ENCODE measurements around the gene CTDP1.

Gene CTDP1

DNA sequence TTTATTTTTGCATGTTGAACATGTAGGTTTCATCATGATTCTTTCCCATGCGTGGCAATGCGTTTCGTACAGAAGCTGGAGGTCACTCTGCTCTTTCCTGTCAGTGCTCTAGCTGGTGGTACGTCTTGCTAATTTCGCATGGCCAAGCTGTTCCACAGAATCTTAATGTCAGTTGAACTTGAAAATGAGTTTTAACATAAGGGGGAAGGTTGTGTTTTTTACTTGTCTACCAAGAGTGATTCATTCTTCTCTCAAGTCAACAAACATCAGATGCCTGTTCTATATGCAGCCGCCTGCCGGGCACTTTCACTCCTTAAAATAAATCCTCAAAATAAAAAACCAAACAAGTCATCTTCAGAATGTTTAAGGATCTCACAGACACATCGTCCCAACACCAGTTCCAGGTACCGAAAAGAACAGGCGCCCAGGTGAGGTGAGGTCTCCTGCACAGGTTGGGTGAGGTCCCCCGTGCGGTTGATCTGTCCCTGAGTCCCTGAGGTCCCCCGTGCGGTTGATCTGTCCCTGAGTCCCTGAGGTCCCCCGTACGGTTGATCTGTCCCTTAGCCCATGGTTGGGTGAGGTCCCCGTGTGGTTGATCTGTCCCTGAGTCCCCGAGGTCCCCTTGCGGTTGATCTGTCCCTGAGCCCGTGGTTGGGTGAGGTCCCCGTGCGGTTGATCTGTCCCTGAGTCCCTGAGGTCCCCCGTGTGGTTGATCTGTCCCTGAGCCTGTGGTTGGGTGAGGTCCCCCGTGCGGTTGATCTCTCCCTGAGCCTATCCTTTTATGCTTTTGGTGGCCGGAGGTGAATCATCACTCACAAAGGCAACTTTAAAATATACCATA lies 61.1 kb downstream of the CTDP1 start:
- TF ChIP-seq SNAI2 (CRISPR knock-in tag; IDR thresholded peaks at IDR 0.05) (no peak), CSDC2 (CRISPR knock-in tag; IDR thresholded peaks at IDR 0.05) (no peak), ESRRG (CRISPR knock-in tag; IDR thresholded peaks at IDR 0.05) (no peak), GLIS3 (CRISPR knock-in tag; IDR thresholded peaks at IDR 0.05) (no peak), CSRNP3 (CRISPR knock-in tag; IDR thresholded peaks at IDR 0.05) (no peak), ARNTL (CRISPR knock-in tag; IDR thresholded peaks at IDR 0.05; ENCODE audit: borderline replicate concordance, low read depth) (no peak), PPARA (CRISPR knock-in tag; IDR thresholded peaks at IDR 0.05; ENCODE audit: borderline replicate concordance) (no peak), ZNF565 (CRISPR knock-in tag; conservative IDR thresholded peaks at IDR 0.05; ENCODE audit: low read depth) (no peak), ISL1 (CRISPR knock-in tag; IDR thresholded peaks at IDR 0.05) (no peak), RARB (CRISPR knock-in tag; IDR thresholded peaks at IDR 0.05) (no peak), ZFP3 (CRISPR knock-in tag; IDR thresholded peaks at IDR 0.05) (no peak), ZNF70 (CRISPR knock-in tag; IDR thresholded peaks at IDR 0.05) (no peak), POU6F1 (CRISPR knock-in tag; IDR thresholded peaks at IDR 0.05; ENCODE audit: borderline replicate concordance, low read depth) (no peak), TOX (CRISPR knock-in tag; IDR thresholded peaks at IDR 0.05; ENCODE audit: borderline replicate concordance) (no peak), TCF4 (CRISPR knock-in tag; IDR thresholded peaks at IDR 0.05; ENCODE audit: borderline replicate concordance) (no peak), BACH2 (CRISPR knock-in tag; IDR thresholded peaks at IDR 0.05; ENCODE audit: borderline replicate concordance) (no peak)
- TF ChIP-seq, protein P1, sequence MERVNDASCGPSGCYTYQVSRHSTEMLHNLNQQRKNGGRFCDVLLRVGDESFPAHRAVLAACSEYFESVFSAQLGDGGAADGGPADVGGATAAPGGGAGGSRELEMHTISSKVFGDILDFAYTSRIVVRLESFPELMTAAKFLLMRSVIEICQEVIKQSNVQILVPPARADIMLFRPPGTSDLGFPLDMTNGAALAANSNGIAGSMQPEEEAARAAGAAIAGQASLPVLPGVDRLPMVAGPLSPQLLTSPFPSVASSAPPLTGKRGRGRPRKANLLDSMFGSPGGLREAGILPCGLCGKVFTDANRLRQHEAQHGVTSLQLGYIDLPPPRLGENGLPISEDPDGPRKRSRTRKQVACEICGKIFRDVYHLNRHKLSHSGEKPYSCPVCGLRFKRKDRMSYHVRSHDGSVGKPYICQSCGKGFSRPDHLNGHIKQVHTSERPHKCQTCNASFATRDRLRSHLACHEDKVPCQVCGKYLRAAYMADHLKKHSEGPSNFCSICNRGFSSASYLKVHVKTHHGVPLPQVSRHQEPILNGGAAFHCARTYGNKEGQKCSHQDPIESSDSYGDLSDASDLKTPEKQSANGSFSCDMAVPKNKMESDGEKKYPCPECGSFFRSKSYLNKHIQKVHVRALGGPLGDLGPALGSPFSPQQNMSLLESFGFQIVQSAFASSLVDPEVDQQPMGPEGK (CRISPR knock-in tag; IDR thresholded peaks at IDR 0.05; ENCODE audit: borderline replicate concordance): no peak
- TF ChIP-seq, protein P2, sequence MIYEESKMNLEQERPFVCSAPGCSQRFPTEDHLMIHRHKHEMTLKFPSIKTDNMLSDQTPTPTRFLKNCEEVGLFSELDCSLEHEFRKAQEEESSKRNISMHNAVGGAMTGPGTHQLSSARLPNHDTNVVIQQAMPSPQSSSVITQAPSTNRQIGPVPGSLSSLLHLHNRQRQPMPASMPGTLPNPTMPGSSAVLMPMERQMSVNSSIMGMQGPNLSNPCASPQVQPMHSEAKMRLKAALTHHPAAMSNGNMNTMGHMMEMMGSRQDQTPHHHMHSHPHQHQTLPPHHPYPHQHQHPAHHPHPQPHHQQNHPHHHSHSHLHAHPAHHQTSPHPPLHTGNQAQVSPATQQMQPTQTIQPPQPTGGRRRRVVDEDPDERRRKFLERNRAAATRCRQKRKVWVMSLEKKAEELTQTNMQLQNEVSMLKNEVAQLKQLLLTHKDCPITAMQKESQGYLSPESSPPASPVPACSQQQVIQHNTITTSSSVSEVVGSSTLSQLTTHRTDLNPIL (CRISPR knock-in tag; IDR thresholded peaks at IDR 0.05; ENCODE audit: low read depth): no peak
- ATAC-seq: no peak

- TF ChIP-seq ESRRG (CRISPR knock-in tag; IDR thresholded peaks at IDR 0.05) (no peak), ZC3H10 (CRISPR knock-in tag; IDR thresholded peaks at IDR 0.05) (no peak), CSRNP3 (CRISPR knock-in tag; IDR thresholded peaks at IDR 0.05) (no peak), ZNF70 (CRISPR knock-in tag; IDR thresholded peaks at IDR 0.05) (no peak), CSDC2 (CRISPR knock-in tag; IDR thresholded peaks at IDR 0.05) (no peak)
- TF ChIP-seq, protein P1 (CRISPR knock-in tag; IDR thresholded peaks at IDR 0.05; ENCODE audit: borderline replicate concordance): no peak
- TF ChIP-seq, protein P2 (CRISPR knock-in tag; IDR thresholded peaks at IDR 0.05; ENCODE audit: low read depth): no peak
- no peak for ATAC-seq
Observed at GRCh38 chr18:79741362-79741700, 61.7 kb downstream of the CTDP1 start.
